HG03097 (cell line): ENCODE measurements around the gene AR.
"Not testable (repeated sequence)": the region's sequence is repeated elsewhere in the genome, so short reads cannot be mapped to it uniquely, and the experiment has no call there.

Source experiments
- ATAC-seq: cut with Tn5 transposase; IDR thresholded peaks from one replicate; pipeline ENCODE4 v1.9.1; 2021; ENCODE audit not compliant: unreplicated experiment, low FRiP score

Gene AR

GRCh38 chrX:67635424-67635823 lies 91.6 kb downstream of the AR start:
- no peak for ATAC-seq

GRCh38 chrX:67636532-67636931 lies 92.7 kb downstream of the AR start:
- ATAC-seq: no peak

DNA sequence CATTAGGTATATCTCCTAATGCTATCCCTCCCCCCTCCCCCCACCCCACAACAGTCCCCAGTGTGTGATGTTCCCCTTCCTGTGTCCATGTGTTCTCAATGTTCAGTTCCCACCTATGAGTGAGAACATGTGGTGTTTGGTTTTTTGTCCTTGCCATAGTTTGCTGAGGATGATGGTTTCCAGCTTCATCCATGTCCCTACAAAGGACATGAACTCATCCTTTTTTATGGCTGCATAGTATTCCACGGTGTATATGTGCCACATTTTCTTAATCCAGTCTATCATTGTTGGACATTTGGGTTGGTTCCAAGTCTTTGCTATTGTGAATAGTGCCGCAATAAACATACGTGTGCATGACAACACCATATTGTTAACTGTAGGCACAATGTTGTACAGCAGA lies 93.5 kb downstream of the AR start:
- not testable (repeated sequence) for ATAC-seq

GRCh38 chrX:67648361-67648760 lies 104.5 kb downstream of the AR start:
- ATAC-seq: no peak

DNA sequence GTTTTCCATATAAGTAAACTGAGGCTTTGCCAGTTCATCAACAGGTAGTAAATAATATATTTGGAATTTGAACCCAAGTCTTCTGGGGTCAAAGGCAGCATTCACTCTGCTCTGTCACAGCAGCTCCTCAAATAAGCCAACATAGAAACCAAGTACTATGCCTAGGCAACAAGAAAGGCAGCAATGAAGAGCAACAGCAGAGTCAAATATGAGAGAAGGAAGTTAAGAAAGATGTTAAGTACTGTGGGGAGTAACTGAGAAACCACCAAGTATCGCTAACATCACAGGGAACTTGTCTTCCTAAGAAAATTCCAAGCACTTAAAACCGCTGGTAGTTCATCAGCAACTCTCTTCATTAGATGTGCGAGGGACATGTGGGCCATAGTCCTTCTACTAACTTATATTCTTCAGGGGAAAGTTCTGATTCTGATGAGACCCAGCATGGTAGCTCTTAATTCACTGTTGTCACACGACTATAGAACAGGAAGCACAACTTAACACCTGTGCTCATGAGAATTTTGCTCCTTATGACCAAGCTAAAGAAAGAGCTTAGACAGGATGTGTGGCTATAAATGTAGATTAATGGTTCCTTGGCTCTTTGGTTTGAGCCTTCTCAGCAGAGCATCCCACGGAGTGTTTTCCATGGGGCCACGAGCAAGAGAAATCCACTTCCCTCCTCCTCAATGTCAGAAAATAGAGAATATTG lies 107.8 kb downstream of the AR start:
- no peak for ATAC-seq

- no peak for ATAC-seq
Measured at GRCh38 chrX:67652543-67652942, 108.7 kb downstream of the AR start.

GRCh38 chrX:67654301-67654700 lies 110.5 kb downstream of the AR start:
- ATAC-seq: no peak

- no peak for ATAC-seq
Measured at GRCh38 chrX:67665583-67665982, 121.8 kb downstream of the AR start.

DNA sequence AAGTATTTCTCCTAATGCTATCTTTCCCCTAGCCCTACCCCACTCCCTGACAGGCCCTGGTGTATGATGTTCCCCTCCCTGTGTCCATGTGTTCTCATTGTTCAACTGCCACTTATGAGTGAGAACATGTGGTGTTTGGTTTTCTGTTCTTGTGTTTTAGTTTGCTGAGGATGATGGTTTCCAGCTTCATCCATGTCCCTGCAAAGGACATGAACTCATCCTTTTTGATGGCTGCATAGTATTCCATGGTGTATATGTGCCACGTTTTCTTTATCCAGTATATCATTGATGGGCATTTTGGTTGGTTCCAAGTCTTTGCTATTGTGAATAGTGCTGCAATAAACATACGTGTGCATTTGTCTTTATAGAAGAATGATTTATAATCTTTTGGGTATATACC lies 126.9 kb downstream of the AR start:
- ATAC-seq: not testable (repeated sequence)

DNA sequence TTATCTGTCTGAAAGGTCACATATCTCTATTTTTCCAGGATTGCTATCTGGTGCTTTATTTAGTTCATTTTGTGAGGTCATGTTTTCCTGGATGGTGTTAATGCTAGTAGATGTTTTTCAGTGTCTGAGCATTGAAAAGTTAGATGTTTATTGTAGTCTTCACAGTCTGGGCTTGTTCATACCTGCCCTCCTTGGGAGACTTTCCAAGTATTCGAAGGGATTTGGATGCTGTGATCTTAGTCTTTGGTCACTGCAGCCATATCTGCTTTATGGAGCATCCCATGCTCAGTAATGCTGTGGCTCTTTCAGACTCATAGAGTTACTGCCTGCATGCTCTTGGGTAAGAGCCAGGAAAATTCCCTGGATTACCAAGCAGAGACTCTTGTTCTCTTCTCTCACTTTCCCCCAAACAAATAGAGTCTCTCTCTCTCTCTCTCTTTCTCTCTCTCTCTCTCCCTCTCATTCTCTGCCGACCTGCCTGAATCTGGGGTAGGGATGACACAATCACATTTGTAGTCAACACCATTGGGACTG lies 130.0 kb downstream of the AR start:
- no peak for ATAC-seq

- no peak for ATAC-seq
Measured at GRCh38 chrX:67674741-67675140, 130.9 kb downstream of the AR start.

GRCh38 chrX:67684136-67684535 lies 140.3 kb downstream of the AR start:
- ATAC-seq: no peak

DNA sequence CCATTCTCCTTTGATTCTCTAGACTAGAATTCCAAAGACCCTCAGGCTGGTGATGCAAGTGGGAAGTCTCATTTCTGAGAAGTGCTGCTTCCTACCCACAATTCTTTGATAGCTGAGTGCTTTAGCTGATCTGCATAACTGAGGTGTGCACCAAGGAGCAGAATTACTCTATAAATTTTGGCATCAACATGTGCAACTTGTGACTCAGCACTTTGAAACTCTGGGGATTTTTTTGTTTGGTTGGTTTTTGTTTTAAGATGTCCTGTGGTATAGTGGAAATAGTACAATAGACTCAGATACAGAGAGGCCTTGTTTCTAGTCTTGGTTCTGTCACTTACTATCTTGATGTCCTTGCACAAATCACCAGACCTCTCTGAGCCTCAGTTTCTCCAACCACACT lies 148.4 kb downstream of the AR start:
- ATAC-seq: no peak

GRCh38 chrX:67693928-67694327 lies 150.1 kb downstream of the AR start:
- ATAC-seq: no peak

- no peak for ATAC-seq
Measured at GRCh38 chrX:67697452-67697851, 153.6 kb downstream of the AR start.

GRCh38 chrX:67700602-67701001 lies 156.8 kb downstream of the AR start:
- ATAC-seq: no peak

- ATAC-seq: no peak
Measured at GRCh38 chrX:67714004-67714403, 170.2 kb downstream of the AR start.

- ATAC-seq: no peak
Measured at GRCh38 chrX:67717571-67717970, 173.8 kb downstream of the AR start.

DNA sequence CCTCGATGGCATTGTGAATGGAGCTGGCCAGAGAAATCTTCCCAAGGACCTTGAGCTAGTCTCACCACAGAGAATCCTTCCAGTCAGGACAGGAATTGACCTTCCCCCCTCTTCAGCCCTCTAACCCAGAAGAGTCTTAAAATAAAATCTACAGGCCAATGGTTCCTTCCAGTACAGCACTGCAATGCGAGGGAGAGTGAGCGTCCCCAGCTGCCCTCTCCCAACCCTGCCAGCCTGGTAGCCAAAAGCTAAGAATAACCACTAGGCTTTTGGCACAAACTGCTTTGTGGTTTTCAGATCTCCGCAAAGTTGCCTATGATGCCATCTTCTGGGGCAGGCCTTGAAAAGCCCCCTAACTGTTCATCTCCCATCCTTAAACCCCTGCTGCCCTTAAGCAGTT lies 175.1 kb downstream of the AR start:
- ATAC-seq: no peak

GRCh38 chrX:67720344-67720743 lies 176.5 kb downstream of the AR start:
- no peak for ATAC-seq

GRCh38 chrX:67721321-67721720 lies 177.5 kb downstream of the AR start:
- no peak for ATAC-seq

DNA sequence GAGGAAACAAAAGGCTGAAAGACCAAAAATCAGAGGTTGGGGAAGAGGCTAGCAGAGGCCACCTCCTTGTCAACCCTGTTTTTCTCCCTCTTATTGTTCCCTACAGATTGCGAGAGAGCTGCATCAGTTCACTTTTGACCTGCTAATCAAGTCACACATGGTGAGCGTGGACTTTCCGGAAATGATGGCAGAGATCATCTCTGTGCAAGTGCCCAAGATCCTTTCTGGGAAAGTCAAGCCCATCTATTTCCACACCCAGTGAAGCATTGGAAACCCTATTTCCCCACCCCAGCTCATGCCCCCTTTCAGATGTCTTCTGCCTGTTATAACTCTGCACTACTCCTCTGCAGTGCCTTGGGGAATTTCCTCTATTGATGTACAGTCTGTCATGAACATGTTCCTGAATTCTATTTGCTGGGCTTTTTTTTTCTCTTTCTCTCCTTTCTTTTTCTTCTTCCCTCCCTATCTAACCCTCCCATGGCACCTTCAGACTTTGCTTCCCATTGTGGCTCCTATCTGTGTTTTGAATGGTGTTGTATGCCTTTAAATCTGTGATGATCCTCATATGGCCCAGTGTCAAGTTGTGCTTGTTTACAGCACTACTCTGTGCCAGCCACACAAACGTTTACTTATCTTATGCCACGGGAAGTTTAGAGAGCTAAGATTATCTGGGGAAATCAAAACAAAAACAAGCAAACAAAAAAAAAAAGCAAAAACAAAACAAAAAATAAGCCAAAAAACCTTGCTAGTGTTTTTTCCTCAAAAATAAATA lies 179.9 kb downstream of the AR start:
- ATAC-seq: no peak
